Thyroid gland (tissue), 4 donors: ENCODE measurements around the gene BCAT1.

ENCODE experiments used
- POLR2A ChIP-seq, 2 donors: fragments of 450-650 bp; IDR thresholded peaks; one replicate each; pipeline ENCODE4 v1.6.1; 2017; ENCODE audit warnings: antibody characterized with exemption in 2 of 2, mild to moderate bottlenecking in 2 of 2, moderate library complexity in 1 of 2
- TF ChIP-seq, protein P1 (sequence below), 6 experiments: fragments of 200-600 bp in 3 of 6; fragments of 450-650 bp in 3 of 6; sonication (generic) in 3 of 6; IDR thresholded peaks; one replicate each; pipeline ENCODE4 v1.5.1; 2016 to 2019; ENCODE audit warnings: antibody characterized with exemption in 6 of 6, mild to moderate bottlenecking in 2 of 6, inconsistent platforms in 1 of 6, moderate library complexity in 1 of 6

DNA sequence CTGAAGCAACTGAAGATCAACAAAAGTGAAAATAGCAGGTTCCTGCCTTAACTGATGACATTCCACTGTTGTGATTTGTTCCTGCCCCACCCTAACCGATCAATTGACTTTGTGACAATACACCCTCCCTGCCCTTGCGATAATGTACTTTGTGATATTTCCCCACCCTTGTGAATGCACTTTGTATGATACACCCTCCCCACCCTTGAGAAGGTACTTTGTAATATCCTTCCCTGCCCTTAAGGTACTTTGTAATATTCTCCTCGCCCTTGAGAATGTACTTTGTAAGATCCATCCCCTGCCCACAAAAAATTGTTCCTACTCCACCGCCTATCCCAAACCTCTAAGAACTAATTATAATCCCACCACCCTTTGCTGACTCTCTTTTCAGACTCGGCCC is 41.4 kb downstream of the BCAT1 start:
- TF ChIP-seq, protein P1, sequence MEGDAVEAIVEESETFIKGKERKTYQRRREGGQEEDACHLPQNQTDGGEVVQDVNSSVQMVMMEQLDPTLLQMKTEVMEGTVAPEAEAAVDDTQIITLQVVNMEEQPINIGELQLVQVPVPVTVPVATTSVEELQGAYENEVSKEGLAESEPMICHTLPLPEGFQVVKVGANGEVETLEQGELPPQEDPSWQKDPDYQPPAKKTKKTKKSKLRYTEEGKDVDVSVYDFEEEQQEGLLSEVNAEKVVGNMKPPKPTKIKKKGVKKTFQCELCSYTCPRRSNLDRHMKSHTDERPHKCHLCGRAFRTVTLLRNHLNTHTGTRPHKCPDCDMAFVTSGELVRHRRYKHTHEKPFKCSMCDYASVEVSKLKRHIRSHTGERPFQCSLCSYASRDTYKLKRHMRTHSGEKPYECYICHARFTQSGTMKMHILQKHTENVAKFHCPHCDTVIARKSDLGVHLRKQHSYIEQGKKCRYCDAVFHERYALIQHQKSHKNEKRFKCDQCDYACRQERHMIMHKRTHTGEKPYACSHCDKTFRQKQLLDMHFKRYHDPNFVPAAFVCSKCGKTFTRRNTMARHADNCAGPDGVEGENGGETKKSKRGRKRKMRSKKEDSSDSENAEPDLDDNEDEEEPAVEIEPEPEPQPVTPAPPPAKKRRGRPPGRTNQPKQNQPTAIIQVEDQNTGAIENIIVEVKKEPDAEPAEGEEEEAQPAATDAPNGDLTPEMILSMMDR (IDR thresholded peaks at IDR 0.05), result no peak
- no peak for TF ChIP-seq POLR2A (IDR thresholded peaks at IDR 0.05)
